ENCODE results near the gene ARHGAP10. TPM values are rescaled to one million over a fixed set of nuclear protein-coding genes. Genes with fewer than 3 reads are reported as not detected.

Gene ARHGAP10
- total RNA-seq, 1 experiment from 2014 or later: 11.7 TPM

DNA sequence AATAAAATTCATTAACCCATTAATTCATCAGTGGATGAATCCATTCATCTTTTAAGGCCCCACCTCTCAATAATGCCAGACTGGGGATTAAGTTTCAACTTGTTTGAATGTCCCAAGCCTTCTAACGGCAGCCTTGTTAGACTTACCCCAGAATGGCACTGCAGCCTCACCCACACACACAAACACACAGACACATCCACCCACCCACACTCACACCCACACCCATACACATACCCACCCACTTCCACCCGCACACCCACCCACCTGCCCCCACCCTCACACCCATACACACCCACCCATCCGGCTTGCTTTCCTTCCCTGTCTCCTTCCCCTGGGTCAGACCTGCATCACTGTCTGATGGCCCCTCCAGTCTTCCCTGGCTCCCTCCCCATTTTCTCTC, 102.6 kb downstream of the ARHGAP10 start:
- POLR2A ChIA-PET: no interaction called here
- CTCF ChIA-PET: no interaction called here
- H3K27ac ChIP-seq (ENCODE audit: low read length): no peak overlapping the region
- in situ Hi-C loops (cut with HindIII; ENCODE audit: low pct_unique_long_range_greater_than_20kb, low sequenced_read_pairs) (no loop called here), intact Hi-C loops (cut with micrococcal nuclease; ENCODE audit: unreplicated experiment) (no loop called here)
- no peak for ATAC-seq
- BruUV-seq (replicated peaks): no TSS peak
- DNase-seq (ENCODE audit: low read depth, low spot score): no peak
- peaks cover 6% of the 10 kb centered on the region; the same call in 1 of the 2 replicates for H3K4me1 ChIP-seq (ENCODE audit: control insufficient read depth, insufficient read depth, low read length)
- no peak overlapping the region for H3K4me3 ChIP-seq (ENCODE audit: low read depth in 2 of 2, low read length in 2 of 2)
- H3K9me3 ChIP-seq (ENCODE audit: control insufficient read depth, insufficient read depth, low read depth, low read length): no peaks in the 10 kb centered on the region
- no peaks in the 10 kb centered on the region for H3K27me3 ChIP-seq (ENCODE audit: control insufficient read depth, insufficient read depth, low read length)
- no peaks in the 10 kb centered on the region for H3K36me3 ChIP-seq (ENCODE audit: control insufficient read depth, insufficient read depth, low read length)
- TF ChIP-seq TCF7L2 (IDR thresholded peaks at IDR 0.05; ENCODE audit: low read depth, low read length): no peak
- TF ChIP-seq, protein P1, sequence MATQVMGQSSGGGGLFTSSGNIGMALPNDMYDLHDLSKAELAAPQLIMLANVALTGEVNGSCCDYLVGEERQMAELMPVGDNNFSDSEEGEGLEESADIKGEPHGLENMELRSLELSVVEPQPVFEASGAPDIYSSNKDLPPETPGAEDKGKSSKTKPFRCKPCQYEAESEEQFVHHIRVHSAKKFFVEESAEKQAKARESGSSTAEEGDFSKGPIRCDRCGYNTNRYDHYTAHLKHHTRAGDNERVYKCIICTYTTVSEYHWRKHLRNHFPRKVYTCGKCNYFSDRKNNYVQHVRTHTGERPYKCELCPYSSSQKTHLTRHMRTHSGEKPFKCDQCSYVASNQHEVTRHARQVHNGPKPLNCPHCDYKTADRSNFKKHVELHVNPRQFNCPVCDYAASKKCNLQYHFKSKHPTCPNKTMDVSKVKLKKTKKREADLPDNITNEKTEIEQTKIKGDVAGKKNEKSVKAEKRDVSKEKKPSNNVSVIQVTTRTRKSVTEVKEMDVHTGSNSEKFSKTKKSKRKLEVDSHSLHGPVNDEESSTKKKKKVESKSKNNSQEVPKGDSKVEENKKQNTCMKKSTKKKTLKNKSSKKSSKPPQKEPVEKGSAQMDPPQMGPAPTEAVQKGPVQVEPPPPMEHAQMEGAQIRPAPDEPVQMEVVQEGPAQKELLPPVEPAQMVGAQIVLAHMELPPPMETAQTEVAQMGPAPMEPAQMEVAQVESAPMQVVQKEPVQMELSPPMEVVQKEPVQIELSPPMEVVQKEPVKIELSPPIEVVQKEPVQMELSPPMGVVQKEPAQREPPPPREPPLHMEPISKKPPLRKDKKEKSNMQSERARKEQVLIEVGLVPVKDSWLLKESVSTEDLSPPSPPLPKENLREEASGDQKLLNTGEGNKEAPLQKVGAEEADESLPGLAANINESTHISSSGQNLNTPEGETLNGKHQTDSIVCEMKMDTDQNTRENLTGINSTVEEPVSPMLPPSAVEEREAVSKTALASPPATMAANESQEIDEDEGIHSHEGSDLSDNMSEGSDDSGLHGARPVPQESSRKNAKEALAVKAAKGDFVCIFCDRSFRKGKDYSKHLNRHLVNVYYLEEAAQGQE (IDR thresholded peaks at IDR 0.05; ENCODE audit: insufficient read depth in 1 of 2, low read depth in 2 of 2, low read length in 1 of 2): no peak
- TF ChIP-seq, protein P2, sequence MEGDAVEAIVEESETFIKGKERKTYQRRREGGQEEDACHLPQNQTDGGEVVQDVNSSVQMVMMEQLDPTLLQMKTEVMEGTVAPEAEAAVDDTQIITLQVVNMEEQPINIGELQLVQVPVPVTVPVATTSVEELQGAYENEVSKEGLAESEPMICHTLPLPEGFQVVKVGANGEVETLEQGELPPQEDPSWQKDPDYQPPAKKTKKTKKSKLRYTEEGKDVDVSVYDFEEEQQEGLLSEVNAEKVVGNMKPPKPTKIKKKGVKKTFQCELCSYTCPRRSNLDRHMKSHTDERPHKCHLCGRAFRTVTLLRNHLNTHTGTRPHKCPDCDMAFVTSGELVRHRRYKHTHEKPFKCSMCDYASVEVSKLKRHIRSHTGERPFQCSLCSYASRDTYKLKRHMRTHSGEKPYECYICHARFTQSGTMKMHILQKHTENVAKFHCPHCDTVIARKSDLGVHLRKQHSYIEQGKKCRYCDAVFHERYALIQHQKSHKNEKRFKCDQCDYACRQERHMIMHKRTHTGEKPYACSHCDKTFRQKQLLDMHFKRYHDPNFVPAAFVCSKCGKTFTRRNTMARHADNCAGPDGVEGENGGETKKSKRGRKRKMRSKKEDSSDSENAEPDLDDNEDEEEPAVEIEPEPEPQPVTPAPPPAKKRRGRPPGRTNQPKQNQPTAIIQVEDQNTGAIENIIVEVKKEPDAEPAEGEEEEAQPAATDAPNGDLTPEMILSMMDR (IDR thresholded peaks at IDR 0.05): no peak
- no peak for TF ChIP-seq SIN3A (IDR thresholded peaks at IDR 0.05; ENCODE audit: borderline replicate concordance, insufficient read depth, low read depth, low read length)
- no peak for TF ChIP-seq POLR2AphosphoS5 (IDR thresholded peaks at IDR 0.05; ENCODE audit: low read depth, low read length)

DNA sequence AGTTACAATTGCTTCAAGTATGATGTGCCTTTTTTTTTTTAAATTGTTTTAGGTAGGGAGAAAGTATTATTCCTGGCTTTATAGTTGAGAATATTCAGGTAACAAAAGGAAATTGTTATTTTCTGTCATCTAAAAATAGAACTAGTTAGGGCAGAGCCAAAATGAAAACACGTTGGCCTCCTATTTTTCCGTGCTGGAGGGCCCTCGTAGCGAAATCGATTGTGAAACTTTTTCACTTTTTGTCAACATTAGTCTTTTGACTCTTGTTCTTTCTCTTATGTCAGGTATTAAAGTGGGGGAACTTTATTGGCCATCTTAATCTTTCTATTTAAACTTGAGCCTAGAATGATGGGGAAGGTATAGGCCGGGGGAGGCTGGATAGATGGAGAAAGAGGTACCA, 104.9 kb downstream of the ARHGAP10 start:
- H3K27ac ChIP-seq (ENCODE audit: low read length): no peak overlapping the region
- ChIA-PET CTCF (interaction anchor here (0.5 to 0.7 kb wide), 3 partner anchors 32 to 153 kb away, joined by 3 to 5 read pairs (median 4); partner anchors contain the start of gene PRMT9), POLR2A (interaction anchor here (0.7 kb wide), 2 partner anchors 14 to 268 kb away, joined by 3 to 8 read pairs; no protein-coding TSS in a partner anchor)
- intact Hi-C loops (cut with micrococcal nuclease; ENCODE audit: unreplicated experiment): no loop called here
- peaks cover 1% of the 10 kb centered on the region; the same call in 1 of the 2 replicates for H3K4me1 ChIP-seq (ENCODE audit: control insufficient read depth, insufficient read depth, low read length)
- no peak for ATAC-seq
- no peaks in the 10 kb centered on the region for H3K9me3 ChIP-seq (ENCODE audit: control insufficient read depth, insufficient read depth, low read depth, low read length)
- H3K4me3 ChIP-seq (ENCODE audit: low read depth in 2 of 2, low read length in 2 of 2): no peak overlapping the region
- H3K36me3 ChIP-seq (ENCODE audit: control insufficient read depth, insufficient read depth, low read length): no peaks in the 10 kb centered on the region
- no peaks in the 10 kb centered on the region for H3K27me3 ChIP-seq (ENCODE audit: control insufficient read depth, insufficient read depth, low read length)
- TF ChIP-seq SIN3A (IDR thresholded peaks at IDR 0.05; ENCODE audit: borderline replicate concordance, insufficient read depth, low read depth, low read length): no peak
- TF ChIP-seq, protein P2 (IDR thresholded peaks at IDR 0.05): no peak
- TF ChIP-seq, protein P1 (IDR thresholded peaks at IDR 0.05; ENCODE audit: insufficient read depth in 1 of 2, low read depth in 2 of 2, low read length in 1 of 2): no peak
- in situ Hi-C loops (cut with HindIII; ENCODE audit: low pct_unique_long_range_greater_than_20kb, low sequenced_read_pairs): no loop called here
- no peak for DNase-seq (ENCODE audit: low read depth, low spot score)
- no TSS peak for BruUV-seq (replicated peaks)

Data from Panc1 (cell line).